ENCODE data around the gene SLFN11. TPM values are rescaled to one million over a fixed set of nuclear protein-coding genes. Genes with fewer than 3 reads are reported as not detected.
"Not testable (repeated sequence)": the region's sequence is repeated elsewhere in the genome, so short reads cannot be mapped to it uniquely, and the experiment has no call there.

SLFN11 gene
- total RNA-seq (2014; rRNA removed) (7.5 and 13.9 TPM in 2 replicates), Bru-seq, nascent RNA (percentile 69 among the genes with signal in this experiment), BruChase-seq, experiment 1, labeled RNA remaining after a 6-hour chase (percentile 78 among the genes with signal in this experiment), BruChase-seq, experiment 2, labeled RNA remaining after a 2-hour chase (percentile 67 among the genes with signal in this experiment)
- long read RNA-seq, full-length matches to known transcripts: 1 of 16 reads
- long read RNA-seq, partial matches to known transcripts: 6 of 16 reads
- long read RNA-seq, other reads (novel, unspliced or antisense): 9 of 16 reads

DNA sequence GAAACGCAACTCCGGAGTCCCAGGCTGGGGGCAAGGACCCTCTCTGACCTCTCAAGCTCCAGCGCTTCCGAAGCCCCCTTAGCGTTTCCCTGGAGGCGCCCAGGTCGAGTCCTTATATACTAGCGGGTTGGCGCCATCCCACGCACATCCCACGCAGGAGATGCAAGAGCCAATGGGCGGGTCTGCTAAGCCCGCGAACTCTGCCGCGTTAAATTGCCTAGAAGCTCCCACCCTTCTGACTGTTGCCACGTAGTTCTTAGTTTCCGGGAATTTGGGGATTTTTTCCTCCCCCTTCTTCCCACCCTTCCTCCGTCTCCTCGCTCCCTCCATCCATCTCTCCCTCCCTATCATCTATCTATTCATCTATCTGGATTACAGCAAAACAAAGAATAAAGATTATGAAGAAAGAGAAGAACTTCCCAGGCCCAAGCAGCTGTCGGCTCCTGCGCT, at the start of gene SLFN11:
SLFN11 (minus strand) TSS at position 88 of the 450 bp plus-strand sequence. CDS start 9,814 bp downstream, outside the sequence.
- Histone ChIP-seq H3K36me3 (ENCODE audit: low read depth, low read length) (no peaks in the 10 kb centered on the region), H3K4me1 (ENCODE audit: insufficient read depth, low read length) (no peaks in the 10 kb centered on the region), H3K27ac (ENCODE audit: low read length) (peak within 1 kb of the TSS; percentile 9; the same call in 1 of the 2 replicates), H3K4me2 (ENCODE audit: low read length) (peak within 1 kb of the TSS; percentile 91), H3K27me3 (ENCODE audit: low read length) (no peaks in the 10 kb centered on the region), H3K79me2 (ENCODE audit: low read length) (no peaks in the 10 kb centered on the region), H3K9me2 (replicated peaks; ENCODE audit: low read length) (no peaks in the 10 kb centered on the region), H3F3A (ENCODE audit: low read length, unreplicated experiment) (no peaks in the 10 kb centered on the region), H3K4me3 (ENCODE audit: low read length) (peak within 1 kb of the TSS; percentile 78), H2AFZ (ENCODE audit: low read length) (peak within 1 kb of the TSS; percentile 87), H3K9me3 (ENCODE audit: low read length) (no peaks in the 10 kb centered on the region), H4K20me1 (ENCODE audit: low read length) (no peaks in the 10 kb centered on the region), H3K9ac (ENCODE audit: low read length) (peak within 1 kb of the TSS; percentile 72)
- ATAC-seq: peak; percentile 80
- intact Hi-C loops (cut with micrococcal nuclease): loop anchor here (5.0 to 10.0 kb wide), 2 partner anchors 89 to 119 kb away; no protein-coding TSS in a partner anchor
- DNase-seq: peak; percentile 53
- TF ChIP-seq CTCF (conservative IDR thresholded peaks at IDR 0.05; ENCODE audit: low read depth, low read length) (no peak), EZH2 (IDR thresholded peaks at IDR 0.05; ENCODE audit: low read length, unreplicated experiment) (no peak), EZH2phosphoT487 (IDR thresholded peaks at IDR 0.05; ENCODE audit: borderline replicate concordance, low read length) (no peak)
- no TSS peak for BruUV-seq (replicated peaks)
- CTCF ChIA-PET: interaction anchor here (0.6 kb wide), 1 partner anchor 126 kb away, joined by 5 read pairs; no protein-coding TSS in a partner anchor
- POLR2A ChIA-PET (ENCODE audit: unreplicated experiment): no interaction called here

DNA sequence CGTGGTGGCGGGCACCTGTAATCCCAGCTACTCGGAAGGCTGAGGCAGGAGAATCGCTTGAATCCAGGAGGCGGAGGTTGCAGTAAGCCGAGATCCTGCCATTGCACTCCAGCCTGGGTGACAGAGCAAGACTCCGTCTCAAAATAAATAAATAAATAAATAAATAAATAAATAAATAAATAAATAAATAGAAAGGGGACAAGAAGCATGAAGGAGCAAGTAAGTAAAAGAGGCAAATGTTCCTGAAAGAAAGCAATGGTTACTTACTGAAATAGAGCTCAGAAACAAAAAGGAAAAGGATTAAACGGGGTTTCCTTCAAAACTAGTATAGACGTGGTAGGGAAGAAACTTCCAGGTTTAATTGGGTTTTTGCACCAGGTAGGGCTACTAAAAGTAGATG, 47.6 kb upstream of the SLFN11 start:
- H2AFZ ChIP-seq (ENCODE audit: low read length); H3K27ac ChIP-seq (ENCODE audit: low read length); BruUV-seq (replicated peaks); H3K4me3 ChIP-seq (ENCODE audit: low read length); H3K27me3 ChIP-seq (ENCODE audit: low read length); H3K4me2 ChIP-seq (ENCODE audit: low read length); H3K4me1 ChIP-seq (ENCODE audit: insufficient read depth, low read length); ATAC-seq; H4K20me1 ChIP-seq (ENCODE audit: low read length); H3K9me2 ChIP-seq (replicated peaks; ENCODE audit: low read length); H3K9me3 ChIP-seq (ENCODE audit: low read length); H3K9ac ChIP-seq (ENCODE audit: low read length); H3F3A ChIP-seq (ENCODE audit: low read length, unreplicated experiment); DNase-seq; H3K79me2 ChIP-seq (ENCODE audit: low read length); POLR2A ChIA-PET (ENCODE audit: unreplicated experiment); H3K36me3 ChIP-seq (ENCODE audit: low read depth, low read length); CTCF ChIA-PET; intact Hi-C loops (cut with micrococcal nuclease): not testable (repeated sequence)

- Histone ChIP-seq H3K9ac (ENCODE audit: low read length) (no peak overlapping the region), H3K27me3 (ENCODE audit: low read length) (no peaks in the 10 kb centered on the region), H3K9me3 (ENCODE audit: low read length) (no peaks in the 10 kb centered on the region), H3K79me2 (ENCODE audit: low read length) (no peaks in the 10 kb centered on the region), H3K36me3 (ENCODE audit: low read depth, low read length) (no peaks in the 10 kb centered on the region), H2AFZ (ENCODE audit: low read length) (no peak overlapping the region), H4K20me1 (ENCODE audit: low read length) (no peaks in the 10 kb centered on the region), H3F3A (ENCODE audit: low read length, unreplicated experiment) (no peaks in the 10 kb centered on the region), H3K4me3 (ENCODE audit: low read length) (no peak overlapping the region), H3K4me1 (ENCODE audit: insufficient read depth, low read length) (no peaks in the 10 kb centered on the region), H3K9me2 (replicated peaks; ENCODE audit: low read length) (no peaks in the 10 kb centered on the region), H3K27ac (ENCODE audit: low read length) (no peak overlapping the region), H3K4me2 (ENCODE audit: low read length) (no peak overlapping the region)
- intact Hi-C loops (cut with micrococcal nuclease): no loop called here
- CTCF ChIA-PET: no interaction called here
- no peak for ATAC-seq
- POLR2A ChIA-PET (ENCODE audit: unreplicated experiment): no interaction called here
- no TSS peak for BruUV-seq (replicated peaks)
- TF ChIP-seq EZH2phosphoT487 (IDR thresholded peaks at IDR 0.05; ENCODE audit: borderline replicate concordance, low read length): no peak
- TF ChIP-seq CTCF (conservative IDR thresholded peaks at IDR 0.05; ENCODE audit: low read depth, low read length): no peak
- no peak for TF ChIP-seq EZH2 (IDR thresholded peaks at IDR 0.05; ENCODE audit: low read length, unreplicated experiment)
- DNase-seq: no peak
These were observed 43.2 kb upstream of the SLFN11 start for GRCh38 chr17:35416659-35417058.

GRCh38 chr17:35414707-35415106, 41.3 kb upstream of the SLFN11 start:
- POLR2A ChIA-PET (ENCODE audit: unreplicated experiment); H3K4me3 ChIP-seq (ENCODE audit: low read length); H3K36me3 ChIP-seq (ENCODE audit: low read depth, low read length); BruUV-seq (replicated peaks); H3K9me3 ChIP-seq (ENCODE audit: low read length); H3K27me3 ChIP-seq (ENCODE audit: low read length); ATAC-seq; DNase-seq; H3K9ac ChIP-seq (ENCODE audit: low read length); H4K20me1 ChIP-seq (ENCODE audit: low read length); H3F3A ChIP-seq (ENCODE audit: low read length, unreplicated experiment); CTCF ChIA-PET; H2AFZ ChIP-seq (ENCODE audit: low read length); H3K27ac ChIP-seq (ENCODE audit: low read length); H3K4me1 ChIP-seq (ENCODE audit: insufficient read depth, low read length); H3K9me2 ChIP-seq (replicated peaks; ENCODE audit: low read length); intact Hi-C loops (cut with micrococcal nuclease); H3K4me2 ChIP-seq (ENCODE audit: low read length); H3K79me2 ChIP-seq (ENCODE audit: low read length): not testable (repeated sequence)
